Thyroid gland (tissue), 4 donors: ENCODE data around the gene CNTN5. TPM values are rescaled to one million over a fixed set of nuclear protein-coding genes. Genes with fewer than 3 reads are reported as not detected.

ENCODE experiments used
- DNase-seq, 2 donors: peaks; one replicate each; pipeline ENCODE4 v3.0.0-alpha.2; 2019
- H3K27ac ChIP-seq, 3 donors: fragments of 200-600 bp; sonication (generic); 1 replicate in 2 of 3; 2 replicates in 1 of 3; pipeline ENCODE4 v1.5.1; 2016 to 2019; ENCODE audit warnings: mild to moderate bottlenecking in 1 of 3, moderate library complexity in 1 of 3
- H3K27me3 ChIP-seq: fragments of 200-600 bp; sonication (generic); one replicate; pipeline ENCODE4 v1.5.1; 2019
- H3K36me3 ChIP-seq, 2 donors: fragments of 200-600 bp; sonication (generic); one replicate each; pipeline ENCODE4 v1.5.1; 2016 to 2019
- H3K4me1 ChIP-seq, 2 donors: fragments of 200-600 bp; sonication (generic); one replicate each; pipeline ENCODE4 v1.5.1; 2017 to 2019
- H3K4me3 ChIP-seq, 3 donors: fragments of 200-600 bp; sonication (generic); replicated peaks in 1 of 3; 1 replicate in 2 of 3; 2 replicates in 1 of 3; pipeline ENCODE4 v1.5.1; 2016; ENCODE audit warnings: mild to moderate bottlenecking in 1 of 3
- H3K9me3 ChIP-seq: fragments of 200-600 bp; sonication (generic); one replicate; pipeline ENCODE4 v1.5.1; 2017
- POLR2A ChIP-seq, 2 donors: fragments of 450-650 bp; IDR thresholded peaks; one replicate each; pipeline ENCODE4 v1.6.1; 2017; ENCODE audit warnings: antibody characterized with exemption in 2 of 2, mild to moderate bottlenecking in 2 of 2, moderate library complexity in 1 of 2
- WGBS, 2 donors: methylation state at CpG; one replicate each; pipeline ENCODE4 v1.1.5; 2017; 5-methylcytosine and 5-hydroxymethylcytosine counted together
- intact Hi-C: fragments of 100-400 bp; cut with DNase I; formaldehyde crosslinking; loops from one replicate; pipeline ENCODE4 v1.15.1; 2023
- total RNA-seq, 4 donors: library from RNA; depleted of rRNA; stranded (reverse); fragments of >200 nt; gene quantifications; one replicate each; pipeline ENCODE4 v1.2.3, GENCODE V29; 2016
- TF ChIP-seq, protein P1 (sequence below), 6 experiments: fragments of 200-600 bp in 3 of 6; fragments of 450-650 bp in 3 of 6; sonication (generic) in 3 of 6; IDR thresholded peaks; one replicate each; pipeline ENCODE4 v1.5.1; 2016 to 2019; ENCODE audit warnings: antibody characterized with exemption in 6 of 6, mild to moderate bottlenecking in 2 of 6, inconsistent platforms in 1 of 6, moderate library complexity in 1 of 6

Gene CNTN5
- total RNA-seq, 4 donors from 2014 or later: 1.9 to 14.3 (median 12.0) TPM

DNA sequence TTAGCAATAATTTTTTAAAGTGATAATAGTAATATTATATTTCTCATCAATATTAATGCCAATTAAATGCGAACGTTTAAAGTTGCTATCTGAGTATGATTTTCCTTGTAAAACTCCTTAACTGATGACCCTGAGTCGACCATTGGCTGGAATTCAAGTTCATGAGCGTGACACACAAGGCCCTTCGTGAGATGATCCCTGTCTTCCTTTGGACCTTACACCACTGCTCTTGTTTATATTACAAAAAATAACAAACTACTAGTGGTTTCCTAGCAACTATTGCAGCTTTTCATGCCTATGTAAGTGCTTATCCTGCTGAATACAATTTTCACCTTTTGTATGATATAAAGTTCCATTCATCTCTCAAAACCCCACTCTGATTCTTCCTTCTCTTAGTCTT lies 752.9 kb downstream of the CNTN5 start:
- no peaks in the 10 kb centered on the region for H3K36me3 ChIP-seq
- 7 to 8% methylated on average over 5 of the region's 5 CpGs for WGBS, 2 donors
- intact Hi-C loops: no loop called here
- H3K27me3 ChIP-seq: no peaks in the 10 kb centered on the region
- H3K9me3 ChIP-seq: no peaks in the 10 kb centered on the region
- H3K4me3 ChIP-seq: no peak overlapping the region
- peaks cover 7 to 11% of the 10 kb centered on the region in 2 donors for H3K4me1 ChIP-seq
- peak; percentile 57 to 66 for DNase-seq
- no peak for TF ChIP-seq POLR2A (IDR thresholded peaks at IDR 0.05)
- TF ChIP-seq, protein P1, sequence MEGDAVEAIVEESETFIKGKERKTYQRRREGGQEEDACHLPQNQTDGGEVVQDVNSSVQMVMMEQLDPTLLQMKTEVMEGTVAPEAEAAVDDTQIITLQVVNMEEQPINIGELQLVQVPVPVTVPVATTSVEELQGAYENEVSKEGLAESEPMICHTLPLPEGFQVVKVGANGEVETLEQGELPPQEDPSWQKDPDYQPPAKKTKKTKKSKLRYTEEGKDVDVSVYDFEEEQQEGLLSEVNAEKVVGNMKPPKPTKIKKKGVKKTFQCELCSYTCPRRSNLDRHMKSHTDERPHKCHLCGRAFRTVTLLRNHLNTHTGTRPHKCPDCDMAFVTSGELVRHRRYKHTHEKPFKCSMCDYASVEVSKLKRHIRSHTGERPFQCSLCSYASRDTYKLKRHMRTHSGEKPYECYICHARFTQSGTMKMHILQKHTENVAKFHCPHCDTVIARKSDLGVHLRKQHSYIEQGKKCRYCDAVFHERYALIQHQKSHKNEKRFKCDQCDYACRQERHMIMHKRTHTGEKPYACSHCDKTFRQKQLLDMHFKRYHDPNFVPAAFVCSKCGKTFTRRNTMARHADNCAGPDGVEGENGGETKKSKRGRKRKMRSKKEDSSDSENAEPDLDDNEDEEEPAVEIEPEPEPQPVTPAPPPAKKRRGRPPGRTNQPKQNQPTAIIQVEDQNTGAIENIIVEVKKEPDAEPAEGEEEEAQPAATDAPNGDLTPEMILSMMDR (IDR thresholded peaks at IDR 0.05): no peak
- no peak overlapping the region for H3K27ac ChIP-seq

DNA sequence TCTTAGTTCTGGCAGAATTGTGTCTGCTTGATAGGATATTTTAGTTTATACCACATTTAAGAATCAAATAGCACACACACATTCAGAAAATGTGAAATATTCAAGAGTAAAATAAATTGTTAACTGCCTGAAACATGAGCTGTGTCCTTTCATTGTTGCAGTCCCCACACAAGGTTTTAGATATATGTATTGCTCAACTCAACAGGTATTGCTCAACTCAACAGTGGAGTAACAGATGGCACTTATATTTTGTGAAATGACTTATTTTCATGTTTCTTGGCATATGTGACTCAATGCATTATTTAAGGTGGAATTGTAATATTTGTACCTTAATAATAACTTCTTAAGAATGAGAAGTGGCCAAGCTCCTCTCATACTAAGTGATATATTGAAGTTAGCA lies 760.3 kb downstream of the CNTN5 start:
- no peaks in the 10 kb centered on the region for H3K27me3 ChIP-seq
- intact Hi-C loops: no loop called here
- H3K9me3 ChIP-seq: no peaks in the 10 kb centered on the region
- no peak for DNase-seq
- H3K4me3 ChIP-seq: no peak overlapping the region
- no peak overlapping the region for H3K27ac ChIP-seq
- H3K4me1 ChIP-seq: no peaks in the 10 kb centered on the region
- no peak for TF ChIP-seq POLR2A (IDR thresholded peaks at IDR 0.05)
- TF ChIP-seq, protein P1 (IDR thresholded peaks at IDR 0.05): no peak
- no peaks in the 10 kb centered on the region for H3K36me3 ChIP-seq

DNA sequence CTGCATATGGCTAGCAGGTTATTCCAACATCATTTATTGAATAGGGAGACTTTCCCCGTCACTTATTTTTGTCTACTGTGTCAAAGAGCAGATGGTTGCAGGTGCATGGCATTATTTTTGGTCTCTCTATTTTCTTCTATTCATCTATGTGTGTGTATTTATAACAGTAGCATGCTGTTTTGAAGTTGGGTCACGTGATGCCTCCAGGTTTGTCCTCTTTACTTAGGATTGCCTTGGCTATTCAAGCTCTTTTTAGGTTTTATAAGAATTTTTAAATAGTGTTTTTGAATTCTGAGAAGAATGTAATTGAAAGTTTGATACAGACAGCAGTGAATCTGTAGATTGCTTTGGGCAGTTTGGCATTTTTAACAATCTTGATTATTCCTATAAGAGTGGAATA lies 770.6 kb downstream of the CNTN5 start:
- no peaks in the 10 kb centered on the region for H3K9me3 ChIP-seq
- no peak for DNase-seq
- no peak overlapping the region for H3K27ac ChIP-seq
- no peaks in the 10 kb centered on the region for H3K36me3 ChIP-seq
- no peaks in the 10 kb centered on the region for H3K4me1 ChIP-seq
- intact Hi-C loops: no loop called here
- no peaks in the 10 kb centered on the region for H3K27me3 ChIP-seq
- WGBS, 2 donors: 32 to 72% methylated on average over 2 of the region's 2 CpGs
- TF ChIP-seq, protein P1 (IDR thresholded peaks at IDR 0.05): no peak
- no peak for TF ChIP-seq POLR2A (IDR thresholded peaks at IDR 0.05)
- H3K4me3 ChIP-seq: no peak overlapping the region

DNA sequence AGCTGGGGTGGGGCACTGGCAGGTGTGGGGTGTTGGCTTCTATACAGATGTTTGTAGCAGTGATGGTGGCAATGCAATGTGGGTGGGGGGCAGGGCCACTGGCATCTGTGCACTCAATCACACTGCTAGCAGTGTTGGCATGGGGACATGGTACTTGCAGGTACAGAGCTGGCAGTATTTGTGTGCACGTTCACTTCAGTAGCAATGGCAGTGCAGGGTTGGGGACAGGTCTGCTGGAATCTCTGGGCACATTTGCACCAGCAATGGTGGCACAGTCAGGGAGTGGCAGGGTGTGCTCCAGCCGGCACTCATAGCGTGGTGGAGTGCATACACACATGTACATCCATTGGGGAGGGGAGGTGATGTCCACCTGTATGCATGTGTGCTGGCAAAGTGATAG lies 775.2 kb downstream of the CNTN5 start:
- Histone ChIP-seq H3K4me1 (no peaks in the 10 kb centered on the region), H3K36me3 (no peaks in the 10 kb centered on the region), H3K4me3 (no peak overlapping the region), H3K27ac (no peak overlapping the region), H3K9me3 (no peaks in the 10 kb centered on the region), H3K27me3 (no peaks in the 10 kb centered on the region)
- intact Hi-C loops: no loop called here
- TF ChIP-seq POLR2A (IDR thresholded peaks at IDR 0.05): no peak
- TF ChIP-seq, protein P1 (IDR thresholded peaks at IDR 0.05): no peak
- WGBS, 2 donors: 95 to 100% methylated on average over 2 to 3 of the region's 3 CpGs
- DNase-seq: no peak

DNA sequence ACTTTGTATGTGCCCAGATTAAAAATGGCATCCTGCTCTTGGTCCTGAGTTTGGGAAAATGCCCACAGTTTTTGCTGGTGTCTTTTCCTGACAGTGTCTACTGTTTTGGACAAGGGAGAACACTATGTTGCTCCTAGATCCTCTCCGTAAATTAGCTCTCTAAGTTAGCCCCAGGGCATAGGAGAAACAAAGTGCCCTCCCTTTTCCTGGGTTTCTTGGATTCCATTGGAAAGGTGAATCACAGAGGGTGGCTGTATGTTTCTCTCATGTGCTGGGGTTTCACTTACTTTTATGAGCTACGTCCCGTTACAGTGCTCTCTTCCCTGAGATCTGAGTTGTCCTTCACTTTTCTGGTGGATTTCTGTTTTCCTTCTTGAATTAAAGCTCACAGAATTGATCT lies 782.8 kb downstream of the CNTN5 start:
- Histone ChIP-seq H3K4me1 (no peaks in the 10 kb centered on the region), H3K27me3 (no peaks in the 10 kb centered on the region), H3K27ac (no peak overlapping the region), H3K4me3 (no peak overlapping the region), H3K9me3 (no peaks in the 10 kb centered on the region), H3K36me3 (no peaks in the 10 kb centered on the region)
- 93 to 96% methylated on average over 3 of the region's 3 CpGs for WGBS, 2 donors
- intact Hi-C loops: no loop called here
- no peak for TF ChIP-seq POLR2A (IDR thresholded peaks at IDR 0.05)
- TF ChIP-seq, protein P1 (IDR thresholded peaks at IDR 0.05): no peak
- no peak for DNase-seq
